Cardiac septum (tissue), 1 donor: ENCODE results near the gene PIMREG. TPM values are rescaled to one million over a fixed set of nuclear protein-coding genes. Genes with fewer than 3 reads are reported as not detected.

Experiments
- DNase-seq: peaks from one replicate; pipeline ENCODE4 v3.0.0-alpha.2; 2020; ENCODE audit warnings: low spot score
- intact Hi-C: fragments of 100-400 bp; cut with DNase I; formaldehyde crosslinking; loops from one replicate; pipeline ENCODE4 v1.14.0; 2022
- total RNA-seq: library from RNA; stranded (reverse); fragmentation: NEBNext Ultra II Directional; extraction: Animal tissue kit (Norgen Biotek cat#: 25700); gene quantifications from one replicate; pipeline ENCODE4 v1.2.1, GENCODE V29; 2021
- donor health status: DM: no; HTN: no; CAD: no.

The PIMREG gene
- total RNA-seq, 1 donor from 2014 or later, result not detected

- no peak for DNase-seq
- intact Hi-C loops, result loop anchor here (5.0 kb wide), 1 partner anchor 849 kb away; no protein-coding TSS in a partner anchor
Observed at GRCh38 chr17:6435968-6436367, 8.3 kb upstream of the PIMREG start.

- DNase-seq, result no peak
- intact Hi-C loops, result loop anchor here (5.0 kb wide), 1 partner anchor 850 kb away; no protein-coding TSS in a partner anchor
Observed at GRCh38 chr17:6437466-6437865, 6.8 kb upstream of the PIMREG start.

GRCh38 chr17:6437956-6438355 is 6.3 kb upstream of the PIMREG start:
- no peak for DNase-seq
- intact Hi-C loops, result loop anchor here (5.0 kb wide), 1 partner anchor 851 kb away; no protein-coding TSS in a partner anchor

- intact Hi-C loops, result loop anchor here (5.0 kb wide), 1 partner anchor 853 kb away; no protein-coding TSS in a partner anchor
- no peak for DNase-seq
Observed at GRCh38 chr17:6439951-6440350, 4.3 kb upstream of the PIMREG start.

GRCh38 chr17:6442775-6443174 is 1.5 kb upstream of the PIMREG start:
- intact Hi-C loops, result no loop called here
- no peak for DNase-seq

- intact Hi-C loops, result no loop called here
Observed at GRCh38 chr17:6444571-6445335, 498 bp downstream of the PIMREG start.

GRCh38 chr17:6446516-6447100 is 2.4 kb downstream of the PIMREG start:
- DNase-seq, result no peak
- intact Hi-C loops, result no loop called here

More at GRCh38 chr17:6444571-6445335, 498 bp downstream of the PIMREG start:
- DNase-seq, result no peak

GRCh38 chr17:6448473-6448872 is 4.2 kb downstream of the PIMREG start:
- no peak for DNase-seq
- intact Hi-C loops, result no loop called here

GRCh38 chr17:6449307-6449706 is 5.1 kb downstream of the PIMREG start:
- intact Hi-C loops, result no loop called here
- no peak for DNase-seq

- no peak for DNase-seq
Observed at GRCh38 chr17:6450926-6451832, 6.9 kb downstream of the PIMREG start.

GRCh38 chr17:6452471-6453266 is 8.4 kb downstream of the PIMREG start:
- intact Hi-C loops, result no loop called here
- no peak for DNase-seq

More at GRCh38 chr17:6450926-6451832, 6.9 kb downstream of the PIMREG start:
- intact Hi-C loops, result no loop called here

GRCh38 chr17:6453279-6454024 is 9.2 kb downstream of the PIMREG start:
- no peak for DNase-seq
- intact Hi-C loops, result no loop called here

- DNase-seq, result no peak
- intact Hi-C loops, result no loop called here
Observed at GRCh38 chr17:6454495-6455320, 10.5 kb downstream of the PIMREG start.

- no peak for DNase-seq
Observed at GRCh38 chr17:6455321-6455705, 11.1 kb downstream of the PIMREG start.

GRCh38 chr17:6456321-6456720 is 12.1 kb downstream of the PIMREG start:
- DNase-seq, result no peak
- intact Hi-C loops, result no loop called here

More at GRCh38 chr17:6455321-6455705, 11.1 kb downstream of the PIMREG start:
- intact Hi-C loops, result no loop called here

- intact Hi-C loops, result no loop called here
- DNase-seq, result no peak
Observed at GRCh38 chr17:6456914-6457687, 12.8 kb downstream of the PIMREG start.
